Measurements from ENCODE around the gene NTRK3.
"Not testable (repeated sequence)": the region's sequence is repeated elsewhere in the genome, so short reads cannot be mapped to it uniquely, and the experiment has no call there.

The NTRK3 gene

GRCh38 chr15:88115486-88116152, 140.9 kb downstream of the NTRK3 start:
- DNase-seq, result no peak

GRCh38 chr15:88113613-88114308, 142.8 kb downstream of the NTRK3 start:
- no peak for DNase-seq

GRCh38 chr15:88108991-88109390, 147.5 kb downstream of the NTRK3 start:
- no peak for DNase-seq

- DNase-seq, result no peak
Observed at GRCh38 chr15:88108477-88108876, 148.1 kb downstream of the NTRK3 start.

- no peak for DNase-seq
Observed at GRCh38 chr15:88106074-88106473, 150.5 kb downstream of the NTRK3 start.

- DNase-seq, result no peak
Observed at GRCh38 chr15:88104357-88104756, 152.2 kb downstream of the NTRK3 start.

- DNase-seq, result no peak
Observed at GRCh38 chr15:88100181-88100580, 156.4 kb downstream of the NTRK3 start.

- DNase-seq, result no peak
Observed at GRCh38 chr15:88098361-88098760, 158.2 kb downstream of the NTRK3 start.

- DNase-seq, result no peak
Observed at GRCh38 chr15:88091444-88092016, 165.0 kb downstream of the NTRK3 start.

- no peak for DNase-seq
Observed at GRCh38 chr15:88090481-88091011, 166.0 kb downstream of the NTRK3 start.

GRCh38 chr15:88089731-88090130, 166.8 kb downstream of the NTRK3 start:
- DNase-seq, result no peak

- DNase-seq, result no peak
Observed at GRCh38 chr15:88089024-88089620, 167.4 kb downstream of the NTRK3 start.

GRCh38 chr15:88083811-88084760, 172.5 kb downstream of the NTRK3 start:
- DNase-seq, result no peak

GRCh38 chr15:88080616-88081015, 175.9 kb downstream of the NTRK3 start:
- no peak for DNase-seq

- DNase-seq, result no peak
Observed at GRCh38 chr15:88077296-88078020, 179.1 kb downstream of the NTRK3 start.

GRCh38 chr15:88076328-88076727, 180.2 kb downstream of the NTRK3 start:
- DNase-seq, result no peak

GRCh38 chr15:88075102-88075501, 181.4 kb downstream of the NTRK3 start:
- no peak for DNase-seq

- no peak for DNase-seq
Observed at GRCh38 chr15:88074386-88074785, 182.2 kb downstream of the NTRK3 start.

GRCh38 chr15:88073391-88073691, 183.2 kb downstream of the NTRK3 start:
- DNase-seq, result no peak

- DNase-seq, result no peak
Observed at GRCh38 chr15:88072598-88073390, 183.7 kb downstream of the NTRK3 start.

- DNase-seq, result not testable (repeated sequence)
Observed at GRCh38 chr15:88072133-88072532, 184.4 kb downstream of the NTRK3 start.

All from SHP77 treated with DMSO at 0.1 percent for 48 hours (cell line).